GM20431 (cell line): ENCODE data around the gene NEIL1.
"Not testable (repeated sequence)": the region's sequence is repeated elsewhere in the genome, so short reads cannot be mapped to it uniquely, and the experiment has no call there.

Experiments
- in situ Hi-C: fragments of 300-500 bp; cut with MseI, MboI; formaldehyde crosslinking; loops from one replicate; pipeline ENCODE4 v1.15.0; 2020; ENCODE audit warnings: low sequenced_read_pairs; ENCODE audit not compliant: unreplicated experiment

NEIL1 gene

GRCh38 chr15:75329571-75329970 lies 17.3 kb upstream of the NEIL1 start:
- in situ Hi-C loops: no loop called here

GRCh38 chr15:75332093-75332492 lies 14.7 kb upstream of the NEIL1 start:
- in situ Hi-C loops: not testable (repeated sequence)

GRCh38 chr15:75333654-75334419 lies 13.0 kb upstream of the NEIL1 start:
- in situ Hi-C loops: not testable (repeated sequence)

- in situ Hi-C loops: no loop called here
Observed at GRCh38 chr15:75335313-75335704, 11.5 kb upstream of the NEIL1 start.

- in situ Hi-C loops: no loop called here
Observed at GRCh38 chr15:75335705-75336355, 11.0 kb upstream of the NEIL1 start, which contains the start of gene COMMD4. Gene COMMD4 (plus strand): TSS chr15:75336063. CDS start chr15:75336090, 27 bp downstream.

- in situ Hi-C loops: no loop called here
Observed at GRCh38 chr15:75338661-75339240, 8.1 kb upstream of the NEIL1 start.

GRCh38 chr15:75339531-75340240 lies 7.2 kb upstream of the NEIL1 start:
- in situ Hi-C loops: no loop called here

- in situ Hi-C loops: no loop called here
Observed at GRCh38 chr15:75342221-75342620, 4.6 kb upstream of the NEIL1 start.

GRCh38 chr15:75343953-75344352 lies 2.9 kb upstream of the NEIL1 start:
- in situ Hi-C loops: not testable (repeated sequence)

- in situ Hi-C loops: no loop called here
Observed at GRCh38 chr15:75347222-75348033, 589 bp downstream of the NEIL1 start.

- in situ Hi-C loops: no loop called here
Observed at GRCh38 chr15:75348034-75348561, 1.3 kb downstream of the NEIL1 start.

- in situ Hi-C loops: no loop called here
Observed at GRCh38 chr15:75348562-75349350, 1.9 kb downstream of the NEIL1 start.

GRCh38 chr15:75349351-75349669 lies 2.5 kb downstream of the NEIL1 start:
- in situ Hi-C loops: not testable (repeated sequence)

- in situ Hi-C loops: loop anchor here (25.0 kb wide), 1 partner anchor 312 kb away; no protein-coding TSS in a partner anchor
Observed at GRCh38 chr15:75349851-75350588, 3.2 kb downstream of the NEIL1 start.

- in situ Hi-C loops: loop anchor here (25.0 kb wide), 1 partner anchor 312 kb away; no protein-coding TSS in a partner anchor
Observed at GRCh38 chr15:75350601-75351361, 3.9 kb downstream of the NEIL1 start.

- in situ Hi-C loops: loop anchor here (25.0 kb wide), 1 partner anchor 310 kb away; no protein-coding TSS in a partner anchor
Observed at GRCh38 chr15:75352186-75353080, 5.6 kb downstream of the NEIL1 start.
